Gastrocnemius medialis (tissue), 4 donors: ENCODE data around the gene MEOX2.

ENCODE experiments used
- CTCF ChIP-seq, 5 experiments: fragments of 450-650 bp in 3 of 5; fragments of 200-600 bp in 2 of 5; sonication (generic) in 2 of 5; IDR thresholded peaks in 4 of 5; conservative IDR thresholded peaks in 1 of 5; 1 replicate in 4 of 5; 2 replicates in 1 of 5; pipeline ENCODE4 v1.5.1; 2016 to 2019; ENCODE audit warnings: antibody characterized with exemption in 5 of 5, mild to moderate bottlenecking in 3 of 5, moderate library complexity in 3 of 5
- POLR2A ChIP-seq, 2 donors: fragments of 450-650 bp; IDR thresholded peaks; one replicate each; pipeline ENCODE4 v1.6.1; 2017; ENCODE audit warnings: antibody characterized with exemption in 2 of 2, mild to moderate bottlenecking in 2 of 2, moderate library complexity in 2 of 2

GRCh38 chr7:15571301-15571878 lies 115.1 kb downstream of the MEOX2 start:
- TF ChIP-seq CTCF (IDR thresholded peaks at IDR 0.05 in 4 of 5, conservative IDR thresholded peaks at IDR 0.05 in 1 of 5): no peak
- TF ChIP-seq POLR2A (IDR thresholded peaks at IDR 0.05): no peak
